Measurements from ENCODE around the gene TTLL12. TPM values are rescaled to one million over a fixed set of nuclear protein-coding genes. Genes with fewer than 3 reads are reported as not detected.

The TTLL12 gene
- total RNA-seq, 4 donors from 2014 or later = 20.0 to 35.2 (median 28.6) TPM

GRCh38 chr22:43118024-43118849 lies 68.7 kb downstream of the TTLL12 start:
- intact Hi-C loops (cut with DNase I) = no loop called here
- no peak for DNase-seq

GRCh38 chr22:43116932-43117331 lies 70.0 kb downstream of the TTLL12 start:
- Histone ChIP-seq H3K36me3 (no peaks in the 10 kb centered on the region), H3K4me1 (peaks cover 0 to under 1% of the 10 kb centered on the region in 2 donors), H3K4me3 (replicated peaks in 1 of 3) (no peak overlapping the region), H3K9me3 (no peaks in the 10 kb centered on the region), H3K27ac (no peak overlapping the region), H3K27me3 (no peaks in the 10 kb centered on the region)
- intact Hi-C loops (cut with DNase I) = no loop called here
- DNase-seq = no peak
- TF ChIP-seq CTCF (IDR thresholded peaks at IDR 0.05) (no peak), POLR2A (IDR thresholded peaks at IDR 0.05) (no peak)
- WGBS, 2 donors = 84 to 97% methylated on average over 7 of the region's 7 CpGs

More at GRCh38 chr22:43118024-43118849, 68.7 kb downstream of the TTLL12 start:
- no peaks in the 10 kb centered on the region for H3K27me3 ChIP-seq
- 77 to 84% methylated on average over 16 to 19 of the region's 21 CpGs for WGBS, 2 donors
- H3K9me3 ChIP-seq = no peaks in the 10 kb centered on the region
- H3K4me1 ChIP-seq = no peaks in the 10 kb centered on the region
- TF ChIP-seq CTCF (IDR thresholded peaks at IDR 0.05) = no peak
- TF ChIP-seq POLR2A (IDR thresholded peaks at IDR 0.05) = no peak
- no peaks in the 10 kb centered on the region for H3K36me3 ChIP-seq
- no peak overlapping the region for H3K4me3 ChIP-seq (replicated peaks in 1 of 3)
- H3K27ac ChIP-seq = no peak overlapping the region

Other genes with a start within 250 kb of the TTLL12 start
- gene PACSIN2, start 172.0 kb downstream of the TTLL12 start, total RNA-seq = 10 to 100 TPM; 75.4 to 90.1 (median 87.9) TPM
- gene TTLL1, start 97.7 kb downstream of the TTLL12 start, total RNA-seq = 10 to 100 TPM in 1 of 4 donors, 1 to 10 TPM in 3; 4.4 to 11.4 (median 5.8) TPM
- 10 to 100 TPM in 1 of 4 donors, 1 to 10 TPM in 3; 4.1 to 12.1 (median 5.7) TPM for gene BIK, start 76.4 kb downstream of the TTLL12 start, total RNA-seq
- 10 to 100 TPM; 28.4 to 48.5 (median 38.3) TPM for gene MCAT, start 43.7 kb downstream of the TTLL12 start, total RNA-seq
- gene TSPO, start 35.6 kb downstream of the TTLL12 start, total RNA-seq = 100 to 1,000 TPM in 3 of 4 donors, 10 to 100 TPM in 1; 87.4 to 234 (median 170) TPM
- gene SCUBE1, start 156.2 kb upstream of the TTLL12 start, total RNA-seq = 1 to 10 TPM in 2 of 4 donors, under 1 TPM in 2; 0.78 to 3.5 (median 0.95) TPM
- gene MPPED1, start 224.9 kb upstream of the TTLL12 start, total RNA-seq = not detected